Osteoblast (primary cell): Measurements from ENCODE around the gene CLIC5. TPM values are rescaled to one million over a fixed set of nuclear protein-coding genes. Genes with fewer than 3 reads are reported as not detected.

ENCODE experiments used
- DNase-seq: peaks from one replicate; pipeline ENCODE4 v3.0.0; 2011; ENCODE audit warnings: low spot score, mixed read lengths; ENCODE audit not compliant: insufficient read length; ENCODE audit errors: missing footprints
- H2AFZ ChIP-seq: 2 replicates; pipeline ENCODE4 v1.6.0; 2011; ENCODE audit warnings: mild to moderate bottlenecking, low read length
- H3K27ac ChIP-seq: 2 replicates; pipeline ENCODE4 v1.5.1; 2011; ENCODE audit warnings: mild to moderate bottlenecking, low read depth, low read length, moderate library complexity
- H3K27me3 ChIP-seq: 2 replicates; pipeline ENCODE4 v1.6.0; 2012; ENCODE audit warnings: mild to moderate bottlenecking, control low read depth, inconsistent platforms, low read length, moderate library complexity; ENCODE audit not compliant: insufficient read depth
- H3K36me3 ChIP-seq: 2 replicates; pipeline ENCODE4 v1.5.1; 2011; ENCODE audit warnings: mild to moderate bottlenecking, low read length, control low read depth, moderate library complexity; ENCODE audit not compliant: insufficient read depth
- H3K4me1 ChIP-seq: 2 replicates; pipeline ENCODE4 v1.5.1; 2011; ENCODE audit warnings: mild to moderate bottlenecking, low read length, control low read depth, moderate library complexity; ENCODE audit not compliant: insufficient read depth
- H3K4me2 ChIP-seq: 2 replicates; pipeline ENCODE4 v1.6.0; 2011; ENCODE audit warnings: mild to moderate bottlenecking, low read length; ENCODE audit not compliant: insufficient read depth
- H3K4me3 ChIP-seq: fragments of 200-600 bp; sonication (generic); 3 replicates; pipeline ENCODE4 v1.5.1; 2012; ENCODE audit warnings: mild to moderate bottlenecking, low read length, inconsistent platforms; ENCODE audit not compliant: insufficient read depth
- H3K79me2 ChIP-seq: 2 replicates; pipeline ENCODE4 v1.6.0; 2012; ENCODE audit warnings: mild to moderate bottlenecking, low read length, control low read depth, inconsistent platforms; ENCODE audit not compliant: insufficient read depth
- H3K9me3 ChIP-seq: 2 replicates; pipeline ENCODE4 v1.5.1; 2011; ENCODE audit warnings: low read depth, low read length, control low read depth
- H4K20me1 ChIP-seq: 2 replicates; pipeline ENCODE4 v1.6.0; 2012; ENCODE audit warnings: mild to moderate bottlenecking, low read length, control low read depth; ENCODE audit not compliant: insufficient read depth
- CTCF ChIP-seq: IDR thresholded peaks from 2 replicates; pipeline ENCODE4 v1.5.1; 2011; ENCODE audit warnings: mild to moderate bottlenecking, low read depth, low read length, moderate library complexity; ENCODE audit errors: extremely low read depth
- total RNA-seq: library from RNA; depleted of rRNA; stranded (reverse); fragments of >200 nt; gene quantifications from 2 replicates; pipeline ENCODE4 v1.2.3, GENCODE V29; 2012

Gene CLIC5
- total RNA-seq, 1 donor: not detected

- no peaks in the 10 kb centered on the region for H3K27me3 ChIP-seq
- H3K4me2 ChIP-seq: no peak overlapping the region
- H3K4me3 ChIP-seq: no peak overlapping the region
- no peaks in the 10 kb centered on the region for H3K79me2 ChIP-seq
- H3K36me3 ChIP-seq: no peaks in the 10 kb centered on the region
- no peak for DNase-seq
- H3K27ac ChIP-seq: no peak overlapping the region
- H4K20me1 ChIP-seq: no peaks in the 10 kb centered on the region
- H2AFZ ChIP-seq: no peak overlapping the region
- no peak for TF ChIP-seq CTCF
- no peaks in the 10 kb centered on the region for H3K9me3 ChIP-seq
- H3K4me1 ChIP-seq: peaks cover 4% of the 10 kb centered on the region
Measured at GRCh38 chr6:46050845-46051405, 35.3 kb upstream of the CLIC5 start.

- Histone ChIP-seq H3K9me3 (no peaks in the 10 kb centered on the region), H3K4me2 (no peak overlapping the region), H3K4me3 (no peak overlapping the region), H2AFZ (no peak overlapping the region), H3K27me3 (no peaks in the 10 kb centered on the region), H4K20me1 (no peaks in the 10 kb centered on the region), H3K79me2 (no peaks in the 10 kb centered on the region), H3K27ac (no peak overlapping the region), H3K4me1 (peaks cover 10% of the 10 kb centered on the region), H3K36me3 (no peaks in the 10 kb centered on the region)
- TF ChIP-seq CTCF: no peak
- no peak for DNase-seq
Measured at GRCh38 chr6:46048646-46049297, 33.1 kb upstream of the CLIC5 start.

GRCh38 chr6:46046558-46047174 lies 31.0 kb upstream of the CLIC5 start:
- no peaks in the 10 kb centered on the region for H3K27me3 ChIP-seq

More at GRCh38 chr6:46046558-46047174, 31.0 kb upstream of the CLIC5 start:
- Histone ChIP-seq H3K27ac (no peak overlapping the region), H3K4me1 (peaks cover 6% of the 10 kb centered on the region), H3K4me2 (no peak overlapping the region), H3K4me3 (no peak overlapping the region), H4K20me1 (no peaks in the 10 kb centered on the region), H3K9me3 (no peaks in the 10 kb centered on the region), H3K79me2 (no peaks in the 10 kb centered on the region), H3K36me3 (no peaks in the 10 kb centered on the region), H2AFZ (no peak overlapping the region)
- TF ChIP-seq CTCF: no peak
- no peak for DNase-seq
